ENCODE measurements around the gene TMOD2. TPM values are rescaled to one million over a fixed set of nuclear protein-coding genes. Genes with fewer than 3 reads are reported as not detected.

TMOD2 gene
- total RNA-seq, 1 experiment from 2014 or later: 5.7 TPM

GRCh38 chr15:51828621-51829375 lies 77.4 kb downstream of the TMOD2 start (continued):
- TF ChIP-seq REST (IDR thresholded peaks at IDR 0.05; ENCODE audit: low read depth): no peak
- 0 out of 2 replicates have a peak, but pooled peaks have one; percentile 27 for TF ChIP-seq SP1 (IDR thresholded peaks at IDR 0.05; ENCODE audit: low read depth)

- no peaks in the 10 kb centered on the region for H3K9me3 ChIP-seq (ENCODE audit: control insufficient read depth in 1 of 2, insufficient read depth in 1 of 2, low read depth in 1 of 2, low read length in 2 of 2)
- CTCF ChIA-PET: interaction anchor here (1.1 kb wide), 1 partner anchor 179 kb away, joined by 3 read pairs; no protein-coding TSS in a partner anchor
- H4K20me1 ChIP-seq (ENCODE audit: insufficient read depth): 0 out of 2 replicates have a peak, but pooled peaks cover 4% of the 10 kb centered on the region
- ATAC-seq (peak; percentile 88), DNase-seq (ENCODE audit: low read depth, low spot score) (peak; percentile 78)
- peak within 1 kb of the TSS; percentile 91 for H3K27ac ChIP-seq (ENCODE audit: low read depth, low read length)
- peak within 1 kb of the TSS; percentile 76 to 83 for H3K4me3 ChIP-seq (replicated peaks in 1 of 2; ENCODE audit: low read depth in 1 of 2, low read length in 2 of 2)
- intact Hi-C loops (cut with micrococcal nuclease): no loop called here
- H3K36me3 ChIP-seq (ENCODE audit: control insufficient read depth in 1 of 2, insufficient read depth in 2 of 2, low read length in 2 of 2): no peaks in the 10 kb centered on the region
- peaks cover 52% of the 10 kb centered on the region for H3K79me2 ChIP-seq (ENCODE audit: insufficient read depth, low read length)
- peak within 1 kb of the TSS; percentile 82 for H3K4me2 ChIP-seq (ENCODE audit: low read length)
- BruUV-seq (replicated peaks): no TSS peak
- no peaks in the 10 kb centered on the region for H3K9me2 ChIP-seq (ENCODE audit: insufficient read depth)
- H2AFZ ChIP-seq (ENCODE audit: low read depth, low read length, poor library complexity, severe bottlenecking): peak within 1 kb of the TSS; percentile 99
- RAD21 ChIA-PET (ENCODE audit: low non-redundant PET in 1 of 2, low total read pairs in 2 of 2, uncharacterized antibody in 2 of 2, unreplicated experiment in 2 of 2): no interaction called here
- peaks cover 35 to 41% of the 10 kb centered on the region in 2 experiments for H3K4me1 ChIP-seq (ENCODE audit: control insufficient read depth in 1 of 2, insufficient read depth in 2 of 2, low read length in 2 of 2)
- no peaks in the 10 kb centered on the region for H3K27me3 ChIP-seq (ENCODE audit: insufficient read depth, low read length)
- POLR2A ChIA-PET: interaction anchor here (1.3 to 2.3 kb wide), 3 partner anchors 8 to 14 kb away, joined by 3 to 6 read pairs (median 6); no protein-coding TSS in a partner anchor
- H3K9ac ChIP-seq (ENCODE audit: low read length): peak within 1 kb of the TSS; percentile 82
- no peak for TF ChIP-seq SP1 (IDR thresholded peaks at IDR 0.05; ENCODE audit: low read depth)
- TF ChIP-seq JUND (IDR thresholded peaks at IDR 0.05): peak; percentile 23; the same call in 1 of the 2 replicates
- peak; percentile 27; the same call in 1 of the 2 replicates for TF ChIP-seq MAX (IDR thresholded peaks at IDR 0.05)
- no peak for TF ChIP-seq EZH2phosphoT487 (IDR thresholded peaks at IDR 0.05; ENCODE audit: borderline replicate concordance)
- TF ChIP-seq ZNF274 (IDR thresholded peaks at IDR 0.05; ENCODE audit: low read depth, low read length): no peak
- TF ChIP-seq RAD21 (IDR thresholded peaks at IDR 0.05; ENCODE audit: low read depth): 0 out of 2 replicates have a peak, but pooled peaks have one; percentile 13
- no peak for TF ChIP-seq SRF (IDR thresholded peaks at IDR 0.05; ENCODE audit: low read depth)
- no peak for TF ChIP-seq ZBTB33 (IDR thresholded peaks at IDR 0.05; ENCODE audit: extremely low read depth, insufficient replicate concordance, low read length)
- TF ChIP-seq EGR1 (IDR thresholded peaks at IDR 0.05; ENCODE audit: low read depth): no peak
- peak; percentile 76 for TF ChIP-seq TCF7L2 (IDR thresholded peaks at IDR 0.05; ENCODE audit: borderline replicate concordance, extremely low read depth, insufficient read depth, insufficient read length)
- TF ChIP-seq ZFX (IDR thresholded peaks at IDR 0.05): peak; percentile 64; the same call in 1 of the 2 replicates
- TF ChIP-seq EZH2 (IDR thresholded peaks at IDR 0.05): no peak
- no peak for TF ChIP-seq ATF3 (IDR thresholded peaks at IDR 0.05)
- peak; percentile 59; the same call in 1 of the 2 replicates for TF ChIP-seq SIN3A (IDR thresholded peaks at IDR 0.05; ENCODE audit: low read depth)
- peak; percentile 44 for TF ChIP-seq YY1 (IDR thresholded peaks at IDR 0.05; ENCODE audit: extremely low read depth, insufficient replicate concordance, low read depth, low read length)
These were observed 78.2 kb downstream of the TMOD2 start, which contains the start of gene TMOD3 for GRCh38 chr15:51829376-51830275. TSS of gene TMOD3 (plus strand) at chr15:51829653. CDS start at chr15:51862885, 33,232 bp downstream.
